Measurements from ENCODE around the gene LRRC26.
"Not testable (repeated sequence)": the region's sequence is repeated elsewhere in the genome, so short reads cannot be mapped to it uniquely, and the experiment has no call there.

The LRRC26 gene

GRCh38 chr9:137139468-137140150 lies 30.2 kb downstream of the LRRC26 start:
- DNase-seq (ENCODE audit: extremely low read depth in 1 of 2, low read depth in 1 of 2), result no peak

GRCh38 chr9:137138722-137139467 lies 31.0 kb downstream of the LRRC26 start, which contains the start of gene GRIN1:
Gene GRIN1, plus strand, starts transcription at chr9:137139154. Its CDS starts 333 bp downstream, at chr9:137139487.
- DNase-seq (ENCODE audit: extremely low read depth in 1 of 2, low read depth in 1 of 2), result no peak

- no peak for DNase-seq (ENCODE audit: extremely low read depth in 1 of 2, low read depth in 1 of 2)
Measured at GRCh38 chr9:137138058-137138721, 31.7 kb downstream of the LRRC26 start.

GRCh38 chr9:137136881-137137607 lies 32.8 kb downstream of the LRRC26 start:
- no peak for DNase-seq (ENCODE audit: extremely low read depth in 1 of 2, low read depth in 1 of 2)

- no peak for DNase-seq (ENCODE audit: extremely low read depth in 1 of 2, low read depth in 1 of 2)
Measured at GRCh38 chr9:137136261-137136880, 33.5 kb downstream of the LRRC26 start.

GRCh38 chr9:137135154-137135553 lies 34.7 kb downstream of the LRRC26 start:
- not testable (repeated sequence) for DNase-seq (ENCODE audit: extremely low read depth in 1 of 2, low read depth in 1 of 2)

GRCh38 chr9:137134191-137134590 lies 35.7 kb downstream of the LRRC26 start:
- DNase-seq (ENCODE audit: extremely low read depth in 1 of 2, low read depth in 1 of 2), result no peak

- no peak for DNase-seq (ENCODE audit: extremely low read depth in 1 of 2, low read depth in 1 of 2)
Measured at GRCh38 chr9:137130176-137130755, 39.6 kb downstream of the LRRC26 start.

- DNase-seq (ENCODE audit: extremely low read depth in 1 of 2, low read depth in 1 of 2), result peak; percentile 86 to 88
Measured at GRCh38 chr9:137129456-137130175, 40.2 kb downstream of the LRRC26 start.

- DNase-seq (ENCODE audit: extremely low read depth in 1 of 2, low read depth in 1 of 2), result no peak
Measured at GRCh38 chr9:137128862-137129455, 40.9 kb downstream of the LRRC26 start.

- DNase-seq (ENCODE audit: extremely low read depth in 1 of 2, low read depth in 1 of 2), result no peak
Measured at GRCh38 chr9:137128158-137128861, 41.5 kb downstream of the LRRC26 start.

GRCh38 chr9:137127301-137128157 lies 42.3 kb downstream of the LRRC26 start:
- DNase-seq (ENCODE audit: extremely low read depth in 1 of 2, low read depth in 1 of 2), result no peak

- no peak for DNase-seq (ENCODE audit: extremely low read depth in 1 of 2, low read depth in 1 of 2)
Measured at GRCh38 chr9:137126786-137127185, 43.1 kb downstream of the LRRC26 start.

GRCh38 chr9:137123952-137124462 lies 45.8 kb downstream of the LRRC26 start:
- not testable (repeated sequence) for DNase-seq (ENCODE audit: extremely low read depth in 1 of 2, low read depth in 1 of 2)

- DNase-seq (ENCODE audit: extremely low read depth in 1 of 2, low read depth in 1 of 2), result no peak
Measured at GRCh38 chr9:137123468-137123837, 46.4 kb downstream of the LRRC26 start.

- DNase-seq (ENCODE audit: extremely low read depth in 1 of 2, low read depth in 1 of 2), result not testable (repeated sequence)
Measured at GRCh38 chr9:137122796-137123467, 46.9 kb downstream of the LRRC26 start.

Measured in stimulated activated CD8-positive, alpha-beta memory T cell treated with anti-CD3 and anti-CD28 coated beads, Interleukin-7, amount 100 ng/mL, for 48 hours (primary cell).